Right atrium auricular region (tissue), 2 donors: ENCODE measurements around the gene ASPHD2. TPM values are rescaled to one million over a fixed set of nuclear protein-coding genes. Genes with fewer than 3 reads are reported as not detected.

Experiments
- DNase-seq: peaks from one replicate; pipeline ENCODE4 v3.0.0-alpha.2; 2019; ENCODE audit warnings: low spot score
- H3K27ac ChIP-seq, 2 donors: fragments of 200-600 bp; sonication (generic); 1 replicate in 1 of 2; 2 replicates in 1 of 2; pipeline ENCODE4 v1.5.1; 2016 to 2019
- H3K27me3 ChIP-seq, 2 donors: fragments of 200-600 bp; sonication (generic); one replicate each; pipeline versions ENCODE4 v1.5.1 to v1.6.0; 2017 to 2019
- H3K36me3 ChIP-seq: fragments of 200-600 bp; sonication (generic); one replicate; pipeline ENCODE4 v1.5.1; 2016
- H3K4me1 ChIP-seq, 2 donors: fragments of 200-600 bp; sonication (generic); one replicate each; pipeline versions ENCODE4 v1.5.1 to v1.6.0; 2017 to 2019
- H3K4me3 ChIP-seq, 2 donors: fragments of 200-600 bp; sonication (generic); 1 replicate in 1 of 2; 2 replicates in 1 of 2; pipeline ENCODE4 v1.5.1; 2017 to 2019; ENCODE audit warnings: mild to moderate bottlenecking in 1 of 2, moderate library complexity in 1 of 2
- H3K9me3 ChIP-seq, 2 donors: fragments of 200-600 bp; sonication (generic); one replicate each; pipeline ENCODE4 v1.5.1; 2019
- CTCF ChIP-seq, 2 donors: fragments of 200-600 bp; sonication (generic); IDR thresholded peaks; one replicate each; pipeline ENCODE4 v1.5.1; 2019; ENCODE audit warnings: antibody characterized with exemption in 2 of 2
- total RNA-seq, 2 donors: library from RNA; depleted of rRNA; stranded (reverse); fragments of >200 nt; gene quantifications; one replicate each; pipeline ENCODE4 v1.1.0, GENCODE V29; 2016

Gene ASPHD2
- total RNA-seq, 2 donors from 2014 or later = 0.11 to 0.71 TPM

GRCh38 chr22:26452236-26453016, 23.4 kb downstream of the ASPHD2 start:
- peaks cover 42% of the 10 kb centered on the region for H3K36me3 ChIP-seq
- H3K27me3 ChIP-seq = no peaks in the 10 kb centered on the region
- DNase-seq = no peak
- H3K27ac ChIP-seq = no peak overlapping the region
- H3K9me3 ChIP-seq = no peaks in the 10 kb centered on the region
- no peak overlapping the region for H3K4me3 ChIP-seq
- no peak for TF ChIP-seq CTCF (IDR thresholded peaks at IDR 0.05)
- peaks cover 0 to 9% of the 10 kb centered on the region in 2 donors for H3K4me1 ChIP-seq

GRCh38 chr22:26453216-26453615, 24.2 kb downstream of the ASPHD2 start:
- Histone ChIP-seq H3K36me3 (peaks cover 49% of the 10 kb centered on the region), H3K4me3 (no peak overlapping the region), H3K4me1 (peaks cover 0 to 9% of the 10 kb centered on the region in 2 donors), H3K9me3 (no peaks in the 10 kb centered on the region), H3K27ac (no peak overlapping the region), H3K27me3 (no peaks in the 10 kb centered on the region)
- no peak for DNase-seq
- no peak for TF ChIP-seq CTCF (IDR thresholded peaks at IDR 0.05)

- TF ChIP-seq CTCF (IDR thresholded peaks at IDR 0.05) = no peak
- peaks cover 0 to 2% of the 10 kb centered on the region in 2 donors for H3K4me1 ChIP-seq
- H3K27ac ChIP-seq = no peak overlapping the region
- H3K27me3 ChIP-seq = no peaks in the 10 kb centered on the region
- H3K9me3 ChIP-seq = no peaks in the 10 kb centered on the region
- H3K4me3 ChIP-seq = no peak overlapping the region
- peaks cover 49% of the 10 kb centered on the region for H3K36me3 ChIP-seq
- DNase-seq = no peak
Measured at GRCh38 chr22:26453812-26454500, 24.9 kb downstream of the ASPHD2 start.

- no peak for DNase-seq
- H3K4me3 ChIP-seq = no peak overlapping the region
- no peak for TF ChIP-seq CTCF (IDR thresholded peaks at IDR 0.05)
- H3K4me1 ChIP-seq = no peaks in the 10 kb centered on the region
- H3K9me3 ChIP-seq = no peaks in the 10 kb centered on the region
- peaks cover 42% of the 10 kb centered on the region for H3K36me3 ChIP-seq
- H3K27ac ChIP-seq = no peak overlapping the region
- H3K27me3 ChIP-seq = no peaks in the 10 kb centered on the region
Measured at GRCh38 chr22:26457661-26458272, 28.7 kb downstream of the ASPHD2 start.

GRCh38 chr22:26460202-26460601, 31.1 kb downstream of the ASPHD2 start:
- no peak overlapping the region for H3K4me3 ChIP-seq

More at GRCh38 chr22:26460202-26460601, 31.1 kb downstream of the ASPHD2 start:
- no peak overlapping the region for H3K27ac ChIP-seq
- TF ChIP-seq CTCF (IDR thresholded peaks at IDR 0.05) = no peak
- DNase-seq = no peak
- peaks cover 52% of the 10 kb centered on the region for H3K36me3 ChIP-seq
- H3K4me1 ChIP-seq = peaks cover 0 to 6% of the 10 kb centered on the region in 2 donors
- no peaks in the 10 kb centered on the region for H3K27me3 ChIP-seq
- no peaks in the 10 kb centered on the region for H3K9me3 ChIP-seq
